ENCODE results near the gene AHDC1. TPM values are rescaled to one million over a fixed set of nuclear protein-coding genes. Genes with fewer than 3 reads are reported as not detected.
"Not testable (repeated sequence)": the region's sequence is repeated elsewhere in the genome, so short reads cannot be mapped to it uniquely, and the experiment has no call there.

Gene AHDC1, protein sequence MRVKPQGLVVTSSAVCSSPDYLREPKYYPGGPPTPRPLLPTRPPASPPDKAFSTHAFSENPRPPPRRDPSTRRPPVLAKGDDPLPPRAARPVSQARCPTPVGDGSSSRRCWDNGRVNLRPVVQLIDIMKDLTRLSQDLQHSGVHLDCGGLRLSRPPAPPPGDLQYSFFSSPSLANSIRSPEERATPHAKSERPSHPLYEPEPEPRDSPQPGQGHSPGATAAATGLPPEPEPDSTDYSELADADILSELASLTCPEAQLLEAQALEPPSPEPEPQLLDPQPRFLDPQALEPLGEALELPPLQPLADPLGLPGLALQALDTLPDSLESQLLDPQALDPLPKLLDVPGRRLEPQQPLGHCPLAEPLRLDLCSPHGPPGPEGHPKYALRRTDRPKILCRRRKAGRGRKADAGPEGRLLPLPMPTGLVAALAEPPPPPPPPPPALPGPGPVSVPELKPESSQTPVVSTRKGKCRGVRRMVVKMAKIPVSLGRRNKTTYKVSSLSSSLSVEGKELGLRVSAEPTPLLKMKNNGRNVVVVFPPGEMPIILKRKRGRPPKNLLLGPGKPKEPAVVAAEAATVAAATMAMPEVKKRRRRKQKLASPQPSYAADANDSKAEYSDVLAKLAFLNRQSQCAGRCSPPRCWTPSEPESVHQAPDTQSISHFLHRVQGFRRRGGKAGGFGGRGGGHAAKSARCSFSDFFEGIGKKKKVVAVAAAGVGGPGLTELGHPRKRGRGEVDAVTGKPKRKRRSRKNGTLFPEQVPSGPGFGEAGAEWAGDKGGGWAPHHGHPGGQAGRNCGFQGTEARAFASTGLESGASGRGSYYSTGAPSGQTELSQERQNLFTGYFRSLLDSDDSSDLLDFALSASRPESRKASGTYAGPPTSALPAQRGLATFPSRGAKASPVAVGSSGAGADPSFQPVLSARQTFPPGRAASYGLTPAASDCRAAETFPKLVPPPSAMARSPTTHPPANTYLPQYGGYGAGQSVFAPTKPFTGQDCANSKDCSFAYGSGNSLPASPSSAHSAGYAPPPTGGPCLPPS (N-terminal part only)
- polyA plus RNA-seq (ENCODE audit: insufficient read length in 4 of 4) = 10 to 100 TPM; 31.6 to 67.5 (median 48.5) TPM

DNA sequence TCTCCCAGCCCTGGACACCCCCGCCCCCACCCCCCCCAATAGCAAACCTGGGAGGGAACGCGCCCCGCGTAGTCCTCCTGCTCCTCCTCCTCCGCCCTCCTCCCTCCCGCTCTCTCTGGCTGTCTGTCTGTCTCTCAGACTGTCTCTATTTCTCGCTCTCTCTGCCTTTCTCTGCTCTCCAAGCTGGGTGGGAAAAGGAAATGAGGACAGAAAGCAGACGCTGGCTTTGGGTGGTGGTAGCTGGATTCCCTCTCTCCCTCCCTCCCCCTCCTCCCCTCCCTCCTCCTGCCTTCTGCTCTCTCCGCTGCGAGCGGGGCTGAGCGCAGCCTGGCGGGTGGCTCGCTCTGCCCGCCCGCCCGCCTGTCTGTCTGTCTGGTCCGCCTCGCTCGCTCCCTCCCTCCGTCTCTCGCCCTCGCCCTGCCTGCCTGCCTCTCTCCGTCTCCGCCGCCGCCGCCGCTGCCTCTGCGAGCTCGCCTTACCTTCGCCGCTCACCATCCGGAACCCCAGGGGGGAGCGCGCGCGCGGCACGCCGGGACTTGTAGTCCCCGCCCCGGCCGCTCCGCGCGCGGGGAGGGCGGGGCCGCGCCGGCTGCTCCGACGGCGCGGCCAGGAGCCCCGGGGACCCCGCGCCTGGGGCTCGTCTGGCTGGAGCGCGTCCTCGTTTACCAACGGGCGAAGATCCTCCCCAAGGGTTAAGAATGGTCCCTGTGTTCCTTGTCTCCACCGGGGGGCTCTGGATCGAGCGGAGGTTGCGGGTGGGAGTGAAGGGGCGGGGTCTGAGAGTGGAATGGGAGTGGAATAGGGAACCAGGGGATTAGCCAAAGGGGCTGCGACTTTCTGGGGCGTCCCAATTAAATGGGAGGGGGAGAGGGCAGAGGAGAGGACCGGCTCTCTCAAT, at the start of gene AHDC1:
TSS of gene AHDC1 (minus strand) at position 464 of the 898 bp plus-strand sequence. CDS start 52,029 bp downstream, outside the sequence.
- DNase-seq (ENCODE audit: low read depth in 4 of 4, low spot score in 2 of 4) = peak in 2 of 4 donors; percentile 83 to 85

DNA sequence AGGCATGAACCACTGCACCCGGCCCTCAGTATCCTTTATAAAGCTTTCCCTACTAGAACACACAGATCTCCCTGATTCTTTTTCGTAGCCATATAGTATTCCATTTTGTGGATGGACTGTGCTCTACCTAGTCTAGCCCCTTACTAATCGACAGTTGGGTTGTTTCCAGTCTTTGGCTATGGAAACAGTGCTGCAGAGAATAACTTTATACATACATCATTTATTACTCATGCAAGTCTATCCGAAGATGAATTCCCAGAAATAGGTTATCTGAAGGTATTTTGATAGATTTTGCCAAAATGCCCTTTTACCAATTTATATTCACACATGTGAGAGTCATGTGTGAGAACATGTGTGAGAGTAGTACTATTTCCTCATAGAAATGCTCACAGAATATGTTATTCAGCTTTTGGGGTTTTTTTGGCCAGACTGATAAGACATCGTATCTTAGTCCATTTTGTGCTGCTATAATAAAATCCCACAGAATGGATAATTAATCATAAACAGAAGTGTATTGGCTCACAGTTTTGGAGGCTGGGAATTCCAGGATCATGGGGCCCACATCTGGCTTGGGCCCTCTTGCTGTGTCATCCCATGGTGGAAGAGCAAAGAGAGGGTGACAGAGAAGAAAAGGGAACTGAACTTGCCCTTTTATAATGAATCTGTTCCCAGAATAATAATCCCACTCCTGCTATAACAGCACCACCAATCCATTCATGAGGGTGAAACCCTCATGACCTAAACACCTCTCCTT, 48.3 kb upstream of the AHDC1 start:
- DNase-seq (ENCODE audit: low read depth in 4 of 4, low spot score in 2 of 4) = no peak

DNA sequence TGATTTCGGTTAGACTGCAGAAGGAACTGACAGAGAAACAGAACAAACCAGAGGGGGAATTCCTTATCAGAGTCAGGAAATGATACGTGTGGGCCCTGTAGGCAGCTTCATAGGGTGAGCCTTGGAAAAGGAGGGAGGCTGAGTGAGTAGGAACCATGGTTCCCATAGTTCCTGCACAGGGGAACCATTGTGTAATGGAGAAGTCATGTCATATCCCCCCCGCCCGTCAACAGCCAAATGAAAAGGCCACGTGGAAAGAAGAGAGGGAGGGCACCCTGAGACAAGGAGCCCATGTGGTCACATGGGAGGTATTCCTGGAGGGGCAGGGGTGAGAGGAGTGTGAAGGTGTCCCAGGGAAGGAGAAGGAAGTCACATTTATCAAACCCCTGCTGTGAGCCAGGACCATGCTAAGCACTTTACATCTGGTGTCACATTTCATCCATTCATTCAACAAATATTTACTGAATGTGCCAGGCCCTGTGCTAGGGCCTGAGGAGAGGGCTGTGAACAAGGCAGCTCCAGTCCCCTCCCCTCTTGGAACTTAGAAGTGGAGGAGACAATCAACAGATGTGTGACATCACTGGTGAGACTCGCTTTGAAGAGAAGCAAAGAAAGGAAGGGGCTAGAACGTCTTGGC, 46.7 kb upstream of the AHDC1 start:
- DNase-seq (ENCODE audit: low read depth in 4 of 4, low spot score in 2 of 4) = no peak

DNA sequence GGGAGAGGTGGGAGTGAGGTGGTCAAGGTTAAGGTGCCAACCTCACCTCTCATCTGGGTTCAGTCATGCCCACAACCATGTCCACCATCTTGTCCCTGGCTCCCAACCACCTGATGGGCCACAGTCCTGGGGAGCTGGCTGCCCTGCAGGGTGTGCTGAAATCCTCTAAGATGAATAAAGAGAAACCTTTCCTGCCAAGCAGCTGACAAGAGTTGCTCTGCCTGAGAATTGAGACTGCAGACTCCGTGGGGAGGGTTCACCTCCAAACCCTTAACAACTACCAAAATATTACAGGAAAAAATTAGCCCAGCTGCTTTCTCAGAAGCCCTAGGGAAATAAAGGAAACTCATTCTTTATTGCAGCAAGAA, 46.2 kb upstream of the AHDC1 start:
- no peak for DNase-seq (ENCODE audit: low read depth in 4 of 4, low spot score in 2 of 4)

DNA sequence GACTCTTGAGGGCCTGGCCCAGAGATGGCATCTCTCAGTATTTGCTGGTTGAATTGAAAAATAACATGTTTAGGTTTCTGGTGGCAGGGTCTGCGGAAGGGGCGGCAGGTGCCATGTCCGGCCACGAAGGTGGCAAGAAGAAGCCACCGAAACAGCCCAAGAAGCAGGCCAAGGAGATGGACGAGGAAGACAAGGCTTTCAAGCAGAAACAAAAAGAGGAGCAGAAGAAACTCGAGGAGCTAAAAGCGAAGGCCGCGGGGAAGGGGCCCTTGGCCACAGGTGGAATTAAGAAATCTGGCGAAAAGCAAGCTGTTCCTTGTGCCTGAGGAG, 45.3 kb upstream of the AHDC1 start:
- no peak for DNase-seq (ENCODE audit: low read depth in 4 of 4, low spot score in 2 of 4)

DNA sequence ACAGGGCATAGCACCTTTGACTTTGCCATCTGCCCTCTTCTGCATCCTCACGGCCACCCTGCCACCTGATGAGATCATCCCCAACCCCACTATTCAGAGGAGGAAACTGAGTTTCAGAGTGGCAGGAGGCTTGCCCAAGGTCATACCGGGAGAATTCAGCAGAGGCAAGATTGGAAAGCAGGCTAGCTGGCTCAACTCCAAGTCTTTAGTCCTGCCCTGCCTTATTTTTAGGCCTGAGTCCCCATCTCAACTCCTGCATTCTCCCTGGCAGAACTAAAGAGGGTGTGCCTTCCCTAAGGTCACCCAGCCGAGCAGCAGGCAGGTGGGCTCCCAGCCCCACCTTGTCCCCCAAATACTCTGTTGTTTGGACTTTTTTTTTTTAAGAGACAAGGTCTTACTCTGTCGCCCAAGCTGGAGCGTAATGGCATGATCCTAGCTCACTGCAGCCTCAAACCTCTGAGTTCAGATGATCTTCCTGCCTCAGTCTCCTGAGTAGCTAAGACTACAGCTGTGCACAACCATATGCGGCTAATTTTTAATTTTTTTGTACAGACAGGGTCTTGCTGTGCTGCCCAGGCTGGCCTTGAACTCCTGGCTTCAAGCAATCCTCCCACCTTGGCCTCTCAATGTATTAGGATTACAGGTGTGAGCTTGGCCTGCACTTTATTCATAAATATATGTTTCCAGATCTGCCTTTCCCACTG, 44.8 kb upstream of the AHDC1 start:
- no peak for DNase-seq (ENCODE audit: low read depth in 4 of 4, low spot score in 2 of 4)

DNA sequence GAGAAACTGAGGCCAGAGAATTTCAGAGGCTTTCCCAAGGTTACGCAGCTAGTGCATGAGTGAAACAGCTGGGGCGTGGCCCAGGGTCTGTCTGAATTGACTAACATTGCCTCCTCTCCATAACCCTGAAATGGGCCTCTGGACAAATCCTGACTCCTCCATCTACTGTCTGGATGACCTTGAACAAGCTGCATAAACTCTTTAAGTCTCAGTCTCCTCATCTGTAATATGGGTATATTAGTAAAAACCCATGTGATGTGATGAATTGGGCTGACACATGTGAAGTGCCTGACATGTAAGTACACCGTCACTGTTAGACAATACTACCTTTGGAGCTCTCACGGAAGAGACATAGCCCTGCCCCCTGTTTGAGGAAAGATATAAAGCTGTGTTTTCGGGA, 43.4 kb upstream of the AHDC1 start:
- DNase-seq (ENCODE audit: low read depth in 4 of 4, low spot score in 2 of 4) = no peak

DNA sequence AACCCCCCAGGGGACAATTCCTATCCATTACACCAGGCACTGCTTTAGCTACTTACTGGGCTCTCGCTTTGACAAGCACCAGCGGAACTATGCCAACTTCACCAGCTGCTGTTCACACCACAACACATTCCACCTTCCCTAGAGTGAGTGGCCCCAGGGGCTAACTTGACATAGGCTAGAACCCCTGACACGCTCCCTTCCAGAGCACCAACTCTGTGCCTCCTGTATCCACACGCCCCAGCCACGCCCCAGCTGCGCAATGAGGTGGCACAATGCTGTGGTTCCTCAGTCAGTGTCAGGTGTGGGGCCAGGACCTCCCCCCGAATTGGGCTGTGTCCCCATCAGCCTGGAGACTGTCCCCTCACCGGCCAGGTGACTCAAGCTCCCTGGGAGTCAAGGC, 42.7 kb upstream of the AHDC1 start:
- no peak for DNase-seq (ENCODE audit: low read depth in 4 of 4, low spot score in 2 of 4)

DNA sequence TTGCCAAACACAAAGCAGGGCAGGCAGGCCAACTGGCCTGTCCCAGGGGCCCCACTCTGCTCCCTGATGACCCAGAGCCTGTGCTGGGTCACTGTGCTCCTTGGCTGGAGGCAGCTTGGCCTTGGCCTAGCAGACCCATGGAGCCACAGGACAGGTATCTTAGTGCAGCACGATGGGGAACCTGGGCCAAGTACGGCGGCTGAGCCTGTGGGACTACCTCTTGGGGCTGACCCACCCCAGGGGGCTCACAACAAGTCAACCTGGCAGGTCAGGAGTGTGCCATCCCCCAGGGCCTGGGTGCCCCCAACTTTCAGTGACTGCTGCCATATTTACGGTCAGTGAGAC, 41.1 kb upstream of the AHDC1 start:
- no peak for DNase-seq (ENCODE audit: low read depth in 4 of 4, low spot score in 2 of 4)

DNA sequence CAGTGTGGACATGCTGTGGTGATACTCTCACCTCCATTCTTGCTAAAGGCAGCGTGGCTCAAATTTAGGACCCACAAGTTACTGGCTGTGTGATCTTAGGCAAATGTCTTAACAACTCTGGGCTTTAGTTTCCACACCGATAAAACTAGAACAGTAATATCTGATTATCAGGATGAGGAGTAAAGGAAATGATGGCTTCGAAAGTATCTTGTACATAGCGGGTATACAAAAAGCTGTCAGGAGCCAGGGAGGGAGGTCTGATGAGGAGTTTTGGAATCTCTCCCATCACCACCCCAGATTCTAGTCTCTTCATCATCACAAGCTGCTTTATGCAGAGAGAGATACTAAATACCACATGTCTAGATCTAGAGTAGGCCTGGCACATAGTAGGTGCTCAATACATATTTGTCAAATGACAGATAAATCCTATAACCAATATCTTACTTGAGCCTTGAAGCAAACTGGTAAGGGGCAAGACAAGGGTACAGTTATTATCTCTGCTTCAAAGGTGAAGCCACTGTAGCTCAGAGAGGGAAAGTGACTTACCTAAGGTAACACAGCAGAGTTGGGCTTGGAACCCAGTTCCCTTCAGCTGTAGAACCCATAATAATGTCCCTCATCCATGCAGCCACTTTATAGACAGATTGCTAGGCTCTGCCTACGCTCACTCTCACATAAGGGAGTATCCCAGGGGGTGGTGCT, 40.6 kb upstream of the AHDC1 start:
- no peak for DNase-seq (ENCODE audit: low read depth in 4 of 4, low spot score in 2 of 4)

DNA sequence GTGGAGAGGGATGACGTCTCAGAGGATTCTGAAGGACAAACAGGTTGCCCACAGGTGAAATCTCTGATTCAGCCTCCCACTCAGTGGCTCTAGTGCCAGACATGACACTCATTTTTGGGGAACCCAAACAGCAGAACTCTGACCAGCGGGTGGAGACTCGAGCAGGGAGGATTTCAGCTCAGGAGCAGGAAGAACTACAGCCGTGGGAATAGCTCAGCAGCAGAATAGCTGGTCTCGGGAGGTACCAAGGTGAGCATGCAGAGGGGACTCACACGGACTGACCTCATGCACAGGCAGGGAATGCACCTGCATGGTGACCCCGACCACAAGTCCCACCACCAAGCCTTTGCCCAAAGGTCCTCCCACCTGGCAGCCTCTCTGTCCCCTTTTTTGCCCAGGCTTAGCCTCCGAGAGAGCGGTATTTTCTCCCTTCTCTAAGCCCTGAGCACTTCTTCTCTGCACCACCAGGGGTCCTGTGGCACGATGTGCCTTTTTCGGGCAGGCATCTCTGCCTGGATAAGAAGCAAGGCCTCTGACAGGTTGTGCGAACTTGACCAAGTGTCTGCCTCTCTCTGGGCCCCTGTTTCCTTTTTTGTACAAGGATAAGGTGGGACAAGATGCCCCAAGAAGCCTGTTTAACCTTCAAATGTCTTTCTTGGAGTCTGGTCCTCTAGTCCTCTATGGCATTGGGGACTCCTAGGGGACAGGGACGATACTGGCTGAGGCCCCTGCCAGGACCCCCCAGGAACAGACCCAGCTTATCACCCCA, 39.8 kb upstream of the AHDC1 start:
- no peak for DNase-seq (ENCODE audit: low read depth in 4 of 4, low spot score in 2 of 4)

DNA sequence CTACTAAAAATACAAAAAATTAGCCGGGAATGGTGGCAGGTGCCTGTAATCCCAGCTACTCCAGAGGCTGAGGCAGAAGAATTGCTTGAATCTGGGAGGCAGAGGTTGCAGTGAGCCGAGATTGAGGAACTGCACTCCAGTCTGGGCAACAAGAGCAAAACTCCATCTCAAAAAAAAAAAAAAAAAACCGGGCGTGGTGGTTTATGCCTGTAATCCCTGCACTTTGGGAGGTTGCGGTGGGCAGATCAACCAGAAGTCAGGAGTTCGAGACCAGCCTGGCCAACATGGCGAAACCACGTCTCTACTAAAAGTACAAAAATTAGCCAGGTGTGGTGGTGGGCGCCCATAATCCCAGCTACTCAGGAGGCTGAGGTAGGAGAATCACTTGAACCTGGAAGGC, 36.6 kb upstream of the AHDC1 start:
- not testable (repeated sequence) for DNase-seq (ENCODE audit: low read depth in 4 of 4, low spot score in 2 of 4)

DNA sequence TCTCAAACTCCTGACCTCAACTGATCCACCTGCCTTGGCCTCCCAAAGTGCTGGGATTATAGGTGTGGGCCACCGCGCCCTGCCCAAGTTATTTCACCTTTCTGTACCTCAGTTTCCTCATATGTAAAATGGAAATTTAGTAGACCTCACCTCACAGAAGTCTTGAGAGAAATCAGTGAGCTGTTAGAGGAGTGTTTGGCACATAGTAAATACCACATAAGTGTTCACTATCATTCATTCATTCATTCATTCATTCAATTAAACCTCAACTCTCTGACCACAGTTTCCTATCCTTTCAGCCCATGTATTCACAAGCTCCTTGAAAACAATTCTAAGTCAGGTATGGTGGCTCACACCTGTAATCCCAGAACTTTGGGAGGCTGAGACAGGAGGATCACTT, 34.9 kb upstream of the AHDC1 start:
- no peak for DNase-seq (ENCODE audit: low read depth in 4 of 4, low spot score in 2 of 4)

DNA sequence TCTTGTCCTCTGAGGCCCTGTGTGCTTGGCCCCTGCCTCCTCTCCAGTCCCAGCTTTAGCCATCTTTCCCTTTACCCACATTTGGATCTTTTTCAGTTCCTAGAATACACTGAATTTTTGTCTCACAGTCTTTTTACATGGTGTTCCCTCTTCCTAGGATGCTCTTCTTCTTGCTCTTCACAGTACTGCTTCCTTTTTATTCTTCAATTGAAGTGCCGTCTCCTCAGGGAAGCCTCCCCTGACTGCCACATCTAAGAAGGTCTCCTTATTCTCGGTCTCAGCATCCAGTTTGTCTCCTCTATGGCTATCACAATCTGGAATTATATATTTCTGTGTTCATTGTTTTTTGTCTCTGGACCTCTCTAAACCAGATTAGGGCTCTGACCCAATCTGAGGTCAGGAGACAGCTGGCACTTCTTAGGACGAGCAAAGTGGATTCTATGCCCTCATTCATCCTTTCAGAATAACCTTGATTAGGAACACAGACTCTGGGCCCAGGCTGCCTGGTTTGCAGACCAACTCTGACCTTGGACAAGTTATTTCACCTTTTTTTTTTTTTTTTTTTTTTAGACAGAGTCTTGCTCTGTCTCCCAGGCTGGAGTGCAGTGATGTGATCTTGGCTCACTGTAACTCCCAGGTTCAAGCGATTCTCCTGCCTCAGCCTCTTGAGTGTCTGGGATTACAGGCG, 34.2 kb upstream of the AHDC1 start:
- DNase-seq (ENCODE audit: low read depth in 4 of 4, low spot score in 2 of 4) = no peak

DNA sequence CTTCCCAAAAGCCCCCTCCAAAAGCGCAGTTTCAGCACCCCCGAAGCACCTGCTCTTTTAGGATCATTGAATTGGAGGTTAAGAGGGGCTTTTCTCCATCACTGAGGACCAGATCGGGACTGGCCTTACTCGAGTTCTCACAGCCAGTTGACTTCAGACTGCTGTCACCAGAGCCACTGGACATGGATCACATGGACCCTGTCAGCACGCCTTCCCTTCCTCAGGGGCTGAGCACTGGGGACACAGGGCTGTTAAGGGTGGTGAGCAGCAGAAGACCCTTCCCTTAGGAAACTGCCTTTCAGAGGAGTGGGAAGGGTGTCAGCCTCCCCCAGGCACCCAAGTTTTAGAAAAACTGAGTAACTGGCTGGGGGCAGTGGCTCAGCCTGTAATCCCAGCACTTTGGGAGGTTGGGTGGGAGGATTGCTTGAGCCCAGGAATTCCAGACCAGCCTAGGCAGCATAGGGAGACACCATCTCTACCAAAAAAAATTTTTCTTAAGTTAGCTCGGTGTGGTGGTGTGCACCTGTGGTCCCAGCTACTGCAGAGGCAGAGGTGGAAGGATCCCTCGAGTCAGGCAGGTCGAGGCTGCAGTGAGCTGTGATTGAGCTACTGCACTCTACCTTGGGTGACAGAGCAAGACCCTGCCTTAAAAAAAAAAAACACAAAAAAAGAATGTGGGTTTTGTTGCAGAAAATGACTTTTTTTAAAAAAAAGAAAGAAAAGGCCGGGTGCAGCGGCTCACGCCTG, 31.6 kb upstream of the AHDC1 start:
- no peak for DNase-seq (ENCODE audit: low read depth in 4 of 4, low spot score in 2 of 4)

DNA sequence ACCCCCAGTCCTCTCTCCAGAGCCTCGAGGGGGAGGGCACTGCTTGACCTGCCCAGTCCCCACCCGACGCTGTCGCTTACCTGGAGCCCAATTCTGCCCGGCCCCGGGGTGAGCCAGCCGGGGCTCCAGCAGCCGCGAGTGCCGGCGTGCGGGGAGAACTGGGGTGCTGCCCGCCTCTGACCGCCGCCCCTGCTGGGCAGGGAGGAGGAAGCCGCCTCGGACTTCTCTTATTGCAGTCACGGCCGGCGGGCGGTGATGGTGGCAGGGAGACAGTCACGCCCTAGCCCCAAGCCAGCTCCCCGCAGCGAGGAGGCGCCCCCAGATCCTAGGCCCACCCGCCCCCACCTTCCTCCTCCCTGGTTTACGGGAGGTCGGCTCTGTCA, 31.0 kb upstream of the AHDC1 start, which contains the start of gene FGR:
TSS of gene FGR (minus strand) at position 201 of the 383 bp plus-strand sequence. CDS start 11,269 bp downstream, outside the sequence.
- DNase-seq (ENCODE audit: low read depth in 4 of 4, low spot score in 2 of 4) = no peak

Measured in left renal cortex interstitium (tissue), 4 donors.